PC-3 (cell line): ENCODE results near the gene CRTC2. TPM values are rescaled to one million over a fixed set of nuclear protein-coding genes. Genes with fewer than 3 reads are reported as not detected.
A peak's percentile ranks its signal among the peaks of the same experiment; 100 is the strongest.

Experiments
- ATAC-seq: fragments of 200-7000 bp; cut with Tn5 transposase; 2 replicates; pipeline ENCODE4 v1.9.1; 2020; ENCODE audit warnings: mild to moderate bottlenecking, moderate library complexity
- BruUV-seq: library from RNA; stranded (reverse); fragments of 400-500 nt; replicated peaks from 2 replicates; lab custom pipeline; 2021; lab: Mats Ljungman, UMichigan
- CTCF ChIA-PET: fragments of 300-600 bp; sonication (Branson Sonifier 250); formaldehyde crosslinking; loops from one replicate; lab custom pipeline; 2022; ENCODE audit warnings: antibody characterized with exemption; lab: Charles Lee
- POLR2A ChIA-PET: fragments of 300-600 bp; sonication (Branson Sonifier 250); formaldehyde crosslinking; loops from one replicate; lab custom pipeline; 2022; ENCODE audit warnings: antibody characterized with exemption; ENCODE audit not compliant: unreplicated experiment; lab: Charles Lee
- DNase-seq: peaks from one replicate; pipeline ENCODE4 v3.0.0-alpha.2; 2015
- H2AFZ ChIP-seq: fragments of 300-600 bp; sonication (generic); 2 replicates; pipeline ENCODE4 v1.6.0; 2016; ENCODE audit warnings: antibody characterized with exemption, low read length
- H3F3A ChIP-seq: fragments of 300-600 bp; sonication (generic); one replicate; pipeline ENCODE4 v1.6.0; 2017; ENCODE audit warnings: antibody characterized with exemption, low read length, control low read depth, mild to moderate bottlenecking; ENCODE audit not compliant: unreplicated experiment
- H3K27ac ChIP-seq: fragments of 300-600 bp; sonication (generic); 2 replicates; pipeline ENCODE4 v1.5.1; 2016; ENCODE audit warnings: mild to moderate bottlenecking, low read length
- H3K27me3 ChIP-seq: fragments of 300-600 bp; sonication (generic); 2 replicates; pipeline ENCODE4 v1.6.1; 2016; ENCODE audit warnings: low read length, mixed read lengths
- H3K36me3 ChIP-seq: fragments of 300-600 bp; sonication (generic); 2 replicates; pipeline ENCODE4 v1.6.1; 2016; ENCODE audit warnings: low read depth, mixed run types, low read length, mixed read lengths
- H3K4me1 ChIP-seq: fragments of 300-600 bp; sonication (generic); 2 replicates; pipeline ENCODE4 v1.5.1; 2016; ENCODE audit warnings: low read length; ENCODE audit not compliant: insufficient read depth
- H3K4me2 ChIP-seq: fragments of 300-600 bp; sonication (generic); 2 replicates; pipeline ENCODE4 v1.6.0; 2016; ENCODE audit warnings: low read length
- H3K4me3 ChIP-seq: fragments of 300-600 bp; sonication (generic); 2 replicates; pipeline ENCODE4 v1.5.1; 2016; ENCODE audit warnings: mild to moderate bottlenecking, low read length, mixed read lengths
- H3K79me2 ChIP-seq: fragments of 300-600 bp; sonication (generic); 2 replicates; pipeline ENCODE4 v1.6.1; 2017; ENCODE audit warnings: low read length, mixed read lengths
- H3K9ac ChIP-seq: fragments of 300-600 bp; sonication (generic); 2 replicates; pipeline ENCODE4 v1.6.0; 2016; ENCODE audit warnings: mild to moderate bottlenecking, low read length
- H3K9me2 ChIP-seq: fragments of 300-600 bp; sonication (generic); replicated peaks from 2 replicates; pipeline ENCODE4 v1.6.1; 2016; ENCODE audit warnings: mixed run types, low read length, mixed read lengths
- H3K9me3 ChIP-seq: fragments of 300-600 bp; sonication (generic); 2 replicates; pipeline ENCODE4 v1.6.1; 2016; ENCODE audit warnings: low read length, mixed read lengths
- H4K20me1 ChIP-seq: fragments of 300-600 bp; sonication (generic); 2 replicates; pipeline ENCODE4 v1.6.1; 2016; ENCODE audit warnings: low read length, mixed read lengths
- EZH2 ChIP-seq: fragments of 300-600 bp; sonication (generic); IDR thresholded peaks from one replicate; pipeline ENCODE4 v1.6.1; 2017; ENCODE audit warnings: antibody characterized with exemption, mild to moderate bottlenecking, low read length; ENCODE audit not compliant: unreplicated experiment
- EZH2phosphoT487 ChIP-seq: fragments of 300-600 bp; sonication (generic); IDR thresholded peaks from 2 replicates; pipeline ENCODE4 v1.6.1; 2018; ENCODE audit warnings: mild to moderate bottlenecking, antibody characterized with exemption, low read length, borderline replicate concordance
- intact Hi-C: fragments of 100-400 bp; cut with micrococcal nuclease; formaldehyde crosslinking; loops from 2 replicates; pipeline ENCODE4 v1.9.0; 2023
- total RNA-seq: library from RNA; depleted of rRNA; stranded (reverse); fragments of >200 nt; gene quantifications from 2 replicates; pipeline ENCODE4 v1.2.3, GENCODE V29; 2014
- TF ChIP-seq, protein P1 (sequence below): fragments of 300-600 bp; sonication (generic); conservative IDR thresholded peaks from 2 replicates; pipeline ENCODE4 v1.5.1; 2017; ENCODE audit warnings: antibody characterized with exemption, low read depth, mild to moderate bottlenecking, low read length

CRTC2 gene
- total RNA-seq, 1 experiment from 2014 or later: 21.0 TPM

DNA sequence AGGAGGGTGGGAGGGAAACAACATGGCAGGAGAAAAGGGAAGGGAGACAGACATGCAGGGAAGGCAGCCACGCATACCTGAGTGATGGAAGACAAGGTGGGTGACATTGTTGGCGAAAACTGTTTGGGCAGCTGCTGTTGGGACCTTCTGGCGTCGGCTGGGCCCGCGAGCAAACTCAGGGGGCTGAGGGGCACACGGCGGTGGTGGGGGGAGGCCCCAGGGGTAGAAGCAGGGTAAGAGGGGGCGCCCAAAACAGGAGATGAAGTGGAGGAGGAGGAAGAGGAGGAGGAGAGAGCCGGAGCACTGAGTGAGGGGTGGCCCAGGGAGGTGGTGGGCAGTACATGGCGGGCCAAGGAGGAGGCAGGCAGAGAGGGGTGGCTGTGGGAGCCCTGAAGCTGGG, 7.2 kb downstream of the CRTC2 start:
- Histone ChIP-seq H3K36me3 (peaks cover 33% of the 10 kb centered on the region; the same call in 1 of the 2 replicates), H3K9me3 (no peaks in the 10 kb centered on the region), H3K9me2 (no peaks in the 10 kb centered on the region), H3K27ac (no peak overlapping the region), H3K4me1 (peaks cover 14% of the 10 kb centered on the region), H3K27me3 (no peaks in the 10 kb centered on the region), H3K4me3 (no peak overlapping the region), H3K79me2 (peaks cover 29% of the 10 kb centered on the region), H4K20me1 (peaks cover 2% of the 10 kb centered on the region), H3K9ac (no peak overlapping the region), H3K4me2 (no peak overlapping the region), H3F3A (no peaks in the 10 kb centered on the region), H2AFZ (no peak overlapping the region)
- DNase-seq (no peak), ATAC-seq (no peak)
- intact Hi-C loops: no loop called here
- POLR2A ChIA-PET: no interaction called here
- CTCF ChIA-PET: no interaction called here
- TF ChIP-seq EZH2: no peak
- TF ChIP-seq, protein P1, sequence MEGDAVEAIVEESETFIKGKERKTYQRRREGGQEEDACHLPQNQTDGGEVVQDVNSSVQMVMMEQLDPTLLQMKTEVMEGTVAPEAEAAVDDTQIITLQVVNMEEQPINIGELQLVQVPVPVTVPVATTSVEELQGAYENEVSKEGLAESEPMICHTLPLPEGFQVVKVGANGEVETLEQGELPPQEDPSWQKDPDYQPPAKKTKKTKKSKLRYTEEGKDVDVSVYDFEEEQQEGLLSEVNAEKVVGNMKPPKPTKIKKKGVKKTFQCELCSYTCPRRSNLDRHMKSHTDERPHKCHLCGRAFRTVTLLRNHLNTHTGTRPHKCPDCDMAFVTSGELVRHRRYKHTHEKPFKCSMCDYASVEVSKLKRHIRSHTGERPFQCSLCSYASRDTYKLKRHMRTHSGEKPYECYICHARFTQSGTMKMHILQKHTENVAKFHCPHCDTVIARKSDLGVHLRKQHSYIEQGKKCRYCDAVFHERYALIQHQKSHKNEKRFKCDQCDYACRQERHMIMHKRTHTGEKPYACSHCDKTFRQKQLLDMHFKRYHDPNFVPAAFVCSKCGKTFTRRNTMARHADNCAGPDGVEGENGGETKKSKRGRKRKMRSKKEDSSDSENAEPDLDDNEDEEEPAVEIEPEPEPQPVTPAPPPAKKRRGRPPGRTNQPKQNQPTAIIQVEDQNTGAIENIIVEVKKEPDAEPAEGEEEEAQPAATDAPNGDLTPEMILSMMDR: no peak
- no peak for TF ChIP-seq EZH2phosphoT487
- BruUV-seq: no TSS peak

GRCh38 chr1:153946622-153947241, 11.7 kb downstream of the CRTC2 start, which contains the start of gene DENND4B:
TSS of gene DENND4B (minus strand) at chr1:153946718. CDS start at chr1:153944374, 2,344 bp downstream.
- intact Hi-C loops: loop anchor here (1.0 kb wide), 1 partner anchor 12 kb away; the partner anchor contains the start of gene CRTC2
- Histone ChIP-seq H3K4me2 (peak within 1 kb of the TSS; percentile 96), H3K9ac (peak within 1 kb of the TSS; percentile 79), H3K4me1 (peaks cover 13% of the 10 kb centered on the region), H2AFZ (peak within 1 kb of the TSS; percentile 86), H3K79me2 (peaks cover 23% of the 10 kb centered on the region), H3K9me2 (no peaks in the 10 kb centered on the region), H3F3A (no peaks in the 10 kb centered on the region), H3K9me3 (no peaks in the 10 kb centered on the region), H3K27ac (peak within 1 kb of the TSS; percentile 43), H3K4me3 (peak within 1 kb of the TSS; percentile 81), H3K27me3 (no peaks in the 10 kb centered on the region), H3K36me3 (peaks cover 19% of the 10 kb centered on the region; the same call in 1 of the 2 replicates), H4K20me1 (no peaks in the 10 kb centered on the region)
- no peak for TF ChIP-seq EZH2phosphoT487
- TF ChIP-seq, protein P1: peak; percentile 90
- ChIA-PET POLR2A (interaction anchor here (0.6 to 1.1 kb wide), 3 partner anchors 23 to 325 kb away, joined by 3 to 15 read pairs (median 11); partner anchors contain the start of gene HAX1), CTCF (interaction anchor here (0.5 to 1.6 kb wide), 10 partner anchors 11 to 127 kb away, joined by 3 to 19 read pairs (median 5); partner anchors contain the start of genes GATAD2B, JTB, RAB13 and SLC39A1)
- no TSS peak for BruUV-seq
- peak; percentile 88 for ATAC-seq
- DNase-seq: peak; percentile 86
